ENCODE data around the gene CRTC1.

Gene CRTC1

DNA sequence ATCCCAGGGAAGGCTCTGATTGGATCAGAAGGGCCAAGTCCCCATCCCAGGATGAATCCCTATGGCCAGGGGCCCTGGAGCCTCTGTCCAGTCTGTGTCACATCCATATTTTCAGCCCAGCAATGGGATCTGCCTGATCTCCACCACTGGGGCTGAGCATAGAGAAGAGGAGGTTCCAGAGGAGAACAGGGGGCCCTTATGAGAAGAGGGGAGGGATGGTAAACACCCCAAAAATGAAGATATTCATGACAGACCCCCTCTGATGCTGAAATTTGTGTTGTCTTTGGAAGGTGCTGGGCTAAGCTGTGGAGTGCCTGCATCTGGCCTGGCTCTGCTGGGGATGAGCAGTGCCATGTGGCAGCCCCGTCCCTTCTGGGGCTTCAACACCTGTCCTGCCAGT lies 32.2 kb upstream of the CRTC1 start:
- H3K4me1 ChIP-seq (ENCODE audit: control insufficient read depth, insufficient read depth, low read length, poor library complexity, severe bottlenecking) = no peaks in the 10 kb centered on the region
- no peaks in the 10 kb centered on the region for H3K27me3 ChIP-seq (replicated peaks; ENCODE audit: control insufficient read depth, insufficient read depth, low read length, poor library complexity, severe bottlenecking)
- H3K27ac ChIP-seq (ENCODE audit: insufficient read depth, low read length, poor library complexity, severe bottlenecking) = no peak overlapping the region
- DNase-seq = no peak
- no peaks in the 10 kb centered on the region for H3K9me3 ChIP-seq (ENCODE audit: control insufficient read depth, low read length)
- no peak overlapping the region for H3K4me3 ChIP-seq (ENCODE audit: insufficient read depth, low read depth, low read length, poor library complexity, severe bottlenecking)
- no peaks in the 10 kb centered on the region for H3K36me3 ChIP-seq (ENCODE audit: control insufficient read depth, insufficient read depth, low read length)

DNA sequence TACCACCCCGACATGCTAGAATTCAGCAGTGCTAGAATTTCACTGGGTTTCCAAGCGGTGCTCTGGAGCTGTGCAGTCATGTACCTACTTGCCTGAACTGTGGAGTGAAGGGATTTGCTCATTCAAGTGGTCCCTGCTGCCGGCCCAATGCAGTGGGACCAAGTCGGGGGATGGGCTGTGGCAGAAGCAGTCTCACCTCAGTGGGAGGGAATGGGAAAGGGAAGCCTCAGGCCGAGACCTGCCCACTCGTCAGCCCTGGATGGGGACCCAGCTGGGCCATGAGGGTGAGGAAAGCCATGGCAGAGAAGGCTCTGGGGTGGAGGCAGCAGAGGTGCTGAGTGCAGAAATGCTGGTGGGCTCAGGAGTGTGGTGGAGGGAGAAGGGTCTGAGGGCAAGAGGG lies 31.7 kb upstream of the CRTC1 start:
- Histone ChIP-seq H3K4me1 (ENCODE audit: control insufficient read depth, insufficient read depth, low read length, poor library complexity, severe bottlenecking) (no peaks in the 10 kb centered on the region), H3K27me3 (replicated peaks; ENCODE audit: control insufficient read depth, insufficient read depth, low read length, poor library complexity, severe bottlenecking) (no peaks in the 10 kb centered on the region), H3K36me3 (ENCODE audit: control insufficient read depth, insufficient read depth, low read length) (no peaks in the 10 kb centered on the region), H3K4me3 (ENCODE audit: insufficient read depth, low read depth, low read length, poor library complexity, severe bottlenecking) (no peak overlapping the region), H3K27ac (ENCODE audit: insufficient read depth, low read length, poor library complexity, severe bottlenecking) (no peak overlapping the region), H3K9me3 (ENCODE audit: control insufficient read depth, low read length) (no peaks in the 10 kb centered on the region)
- no peak for DNase-seq

DNA sequence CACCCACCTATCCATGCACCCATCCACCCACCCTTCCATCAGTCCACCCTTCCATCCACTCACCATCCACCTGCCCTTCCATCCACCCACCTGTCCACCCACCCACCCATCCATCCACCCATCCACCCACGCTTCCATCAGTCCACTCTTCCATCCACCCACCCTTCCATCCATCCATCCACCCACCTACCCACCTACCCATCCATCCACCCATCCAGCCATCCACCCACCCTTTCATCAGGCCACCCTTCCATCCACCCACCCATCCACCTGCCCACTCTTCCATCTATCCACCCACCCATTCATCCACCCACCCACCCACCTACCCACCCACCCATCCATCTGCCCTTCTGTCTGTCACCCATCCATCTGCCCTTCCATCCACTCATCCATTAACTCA lies 29.6 kb upstream of the CRTC1 start:
- Histone ChIP-seq H3K27ac (ENCODE audit: insufficient read depth, low read length, poor library complexity, severe bottlenecking) (no peak overlapping the region), H3K4me1 (ENCODE audit: control insufficient read depth, insufficient read depth, low read length, poor library complexity, severe bottlenecking) (no peaks in the 10 kb centered on the region), H3K36me3 (ENCODE audit: control insufficient read depth, insufficient read depth, low read length) (no peaks in the 10 kb centered on the region), H3K27me3 (replicated peaks; ENCODE audit: control insufficient read depth, insufficient read depth, low read length, poor library complexity, severe bottlenecking) (no peaks in the 10 kb centered on the region), H3K9me3 (ENCODE audit: control insufficient read depth, low read length) (no peaks in the 10 kb centered on the region), H3K4me3 (ENCODE audit: insufficient read depth, low read depth, low read length, poor library complexity, severe bottlenecking) (no peak overlapping the region)
- DNase-seq = no peak

DNA sequence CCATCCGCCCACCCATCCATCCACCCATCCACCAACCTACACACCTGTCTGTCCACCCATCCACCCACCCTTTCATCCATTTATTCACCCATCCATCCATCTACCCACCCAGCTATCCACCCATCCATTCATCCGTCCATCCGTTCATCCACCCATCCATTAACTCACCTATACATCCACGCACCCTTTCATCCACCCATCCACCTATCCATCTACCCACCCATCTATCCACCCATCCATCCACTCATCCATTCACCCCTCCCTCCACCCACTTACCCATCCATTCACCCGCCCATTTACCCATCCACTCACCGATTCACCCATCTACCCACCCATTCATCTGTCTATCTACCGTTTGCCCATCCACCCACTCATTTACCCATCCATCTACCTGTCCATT lies 29.0 kb upstream of the CRTC1 start:
- Histone ChIP-seq H3K36me3 (ENCODE audit: control insufficient read depth, insufficient read depth, low read length) (no peaks in the 10 kb centered on the region), H3K27me3 (replicated peaks; ENCODE audit: control insufficient read depth, insufficient read depth, low read length, poor library complexity, severe bottlenecking) (no peaks in the 10 kb centered on the region), H3K27ac (ENCODE audit: insufficient read depth, low read length, poor library complexity, severe bottlenecking) (no peak overlapping the region), H3K4me3 (ENCODE audit: insufficient read depth, low read depth, low read length, poor library complexity, severe bottlenecking) (no peak overlapping the region), H3K9me3 (ENCODE audit: control insufficient read depth, low read length) (no peaks in the 10 kb centered on the region), H3K4me1 (ENCODE audit: control insufficient read depth, insufficient read depth, low read length, poor library complexity, severe bottlenecking) (no peaks in the 10 kb centered on the region)
- DNase-seq = no peak

DNA sequence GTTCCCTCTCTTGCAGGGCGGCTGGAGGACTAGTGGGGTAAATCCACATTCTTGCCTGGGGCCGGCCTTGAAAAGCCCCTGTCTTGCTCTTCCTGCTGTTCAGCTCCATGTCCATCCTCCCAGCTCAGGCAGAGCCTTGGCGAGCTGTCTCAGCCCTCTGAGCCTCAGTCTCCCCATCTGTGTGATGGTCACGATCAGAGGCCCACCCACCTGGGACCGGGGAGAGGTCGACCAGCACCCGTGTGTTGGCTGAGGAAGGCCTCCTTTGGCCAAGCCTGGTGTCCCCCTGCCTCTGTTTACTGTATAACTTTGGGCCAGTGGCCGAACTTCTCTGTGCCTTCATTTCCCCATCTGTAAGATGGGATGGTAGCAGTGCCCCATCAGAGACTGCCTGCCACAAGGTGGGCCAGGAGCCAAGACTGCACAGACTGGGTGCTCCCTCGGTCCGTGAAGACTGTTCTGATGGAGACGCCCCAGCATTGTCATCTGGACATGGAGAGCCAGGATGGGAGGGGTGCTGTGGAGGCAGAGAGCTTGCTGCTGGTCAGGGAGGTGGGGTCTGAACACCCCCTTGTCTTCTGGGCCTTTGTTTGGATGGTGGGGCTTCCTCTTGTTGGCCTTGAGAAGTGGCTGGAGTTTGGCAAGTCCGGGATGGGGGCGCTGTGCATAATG lies 28.2 kb upstream of the CRTC1 start:
- Histone ChIP-seq H3K4me3 (ENCODE audit: insufficient read depth, low read depth, low read length, poor library complexity, severe bottlenecking) (no peak overlapping the region), H3K9me3 (ENCODE audit: control insufficient read depth, low read length) (no peaks in the 10 kb centered on the region), H3K27me3 (replicated peaks; ENCODE audit: control insufficient read depth, insufficient read depth, low read length, poor library complexity, severe bottlenecking) (no peaks in the 10 kb centered on the region), H3K4me1 (ENCODE audit: control insufficient read depth, insufficient read depth, low read length, poor library complexity, severe bottlenecking) (no peaks in the 10 kb centered on the region), H3K36me3 (ENCODE audit: control insufficient read depth, insufficient read depth, low read length) (no peaks in the 10 kb centered on the region), H3K27ac (ENCODE audit: insufficient read depth, low read length, poor library complexity, severe bottlenecking) (no peak overlapping the region)
- no peak for DNase-seq

DNA sequence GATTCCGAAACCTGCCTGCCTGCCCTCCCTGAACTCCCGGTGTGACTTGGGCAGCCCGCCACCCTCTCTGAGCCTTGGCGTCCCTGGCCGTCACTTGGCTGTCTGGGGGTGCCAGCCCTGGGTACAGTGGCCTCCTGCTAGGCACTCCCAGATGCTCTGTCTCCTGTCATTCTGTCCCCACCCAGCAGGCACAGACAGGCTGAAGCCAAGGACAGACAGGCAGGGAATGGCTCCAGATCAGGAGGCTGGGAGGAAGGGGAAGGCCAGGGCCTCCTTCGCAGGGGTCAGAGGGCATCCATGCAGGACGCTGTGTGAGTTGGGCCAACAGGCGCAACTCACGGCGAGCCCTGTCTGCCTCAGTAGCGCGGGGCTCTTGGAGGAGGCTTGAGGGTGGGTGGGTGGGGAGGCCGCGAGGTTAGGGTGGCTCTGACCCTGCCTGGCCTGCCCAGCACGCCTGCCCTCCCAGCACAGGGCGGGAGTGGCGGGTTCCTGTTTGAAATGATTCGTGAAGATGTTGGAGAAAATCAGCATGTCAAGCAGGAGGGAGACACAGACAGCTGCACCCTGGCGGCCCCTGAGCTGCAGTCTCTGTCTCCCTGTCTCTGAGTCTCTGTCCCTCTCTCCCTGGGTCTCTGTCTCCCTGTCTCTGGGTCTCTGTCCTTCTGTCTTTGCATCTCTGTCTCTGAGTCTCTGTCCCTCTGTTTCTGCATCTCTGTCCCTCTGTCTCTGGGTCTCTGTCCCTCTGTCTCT lies 27.0 kb upstream of the CRTC1 start:
- Histone ChIP-seq H3K36me3 (ENCODE audit: control insufficient read depth, insufficient read depth, low read length) (peaks cover 1% of the 10 kb centered on the region), H3K4me3 (ENCODE audit: insufficient read depth, low read depth, low read length, poor library complexity, severe bottlenecking) (no peak overlapping the region), H3K9me3 (ENCODE audit: control insufficient read depth, low read length) (no peaks in the 10 kb centered on the region), H3K27ac (ENCODE audit: insufficient read depth, low read length, poor library complexity, severe bottlenecking) (no peak overlapping the region), H3K27me3 (replicated peaks; ENCODE audit: control insufficient read depth, insufficient read depth, low read length, poor library complexity, severe bottlenecking) (no peaks in the 10 kb centered on the region), H3K4me1 (ENCODE audit: control insufficient read depth, insufficient read depth, low read length, poor library complexity, severe bottlenecking) (no peaks in the 10 kb centered on the region)
- DNase-seq = no peak

DNA sequence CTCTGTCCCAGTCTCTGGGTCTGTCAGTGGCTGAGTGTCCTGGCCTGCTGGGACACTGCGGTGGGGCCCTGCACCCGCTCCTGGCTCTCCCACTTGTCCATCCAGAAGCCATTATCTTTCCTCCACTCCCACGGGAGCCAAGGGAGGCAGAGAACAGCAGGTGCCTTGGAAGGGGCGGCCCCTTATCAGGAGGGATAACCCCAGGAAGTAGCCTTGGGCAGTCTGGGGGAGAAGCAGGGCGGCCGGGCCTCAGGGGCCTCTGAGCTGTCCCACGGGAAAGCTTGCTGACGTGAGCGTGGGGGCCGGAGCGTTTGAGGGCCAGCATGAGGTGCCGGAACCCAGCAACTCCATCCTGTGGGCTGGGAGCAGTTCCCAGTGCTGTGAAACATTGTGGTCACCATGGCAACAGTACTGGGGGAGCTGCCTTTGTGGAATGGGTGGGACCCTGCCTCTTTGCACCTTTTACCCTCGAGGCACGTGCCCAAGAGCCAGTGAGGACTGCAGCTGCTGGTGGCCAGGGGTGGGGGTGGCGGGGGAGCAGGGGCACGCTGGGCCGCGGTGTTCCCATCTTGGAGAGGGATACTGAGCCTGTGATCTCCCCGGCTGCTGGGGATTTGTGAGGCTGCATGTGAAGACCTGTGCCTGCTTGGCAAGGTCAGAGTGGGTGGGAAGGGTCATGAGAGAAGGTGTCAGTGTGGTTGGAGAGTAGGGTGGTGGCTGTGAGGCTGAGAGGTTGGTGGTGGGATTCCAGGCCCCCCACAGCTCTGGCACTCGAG lies 25.7 kb upstream of the CRTC1 start:
- no peak for DNase-seq
- Histone ChIP-seq H3K27ac (ENCODE audit: insufficient read depth, low read length, poor library complexity, severe bottlenecking) (no peak overlapping the region), H3K4me3 (ENCODE audit: insufficient read depth, low read depth, low read length, poor library complexity, severe bottlenecking) (no peak overlapping the region), H3K36me3 (ENCODE audit: control insufficient read depth, insufficient read depth, low read length) (peaks cover 4% of the 10 kb centered on the region), H3K4me1 (ENCODE audit: control insufficient read depth, insufficient read depth, low read length, poor library complexity, severe bottlenecking) (no peaks in the 10 kb centered on the region), H3K9me3 (ENCODE audit: control insufficient read depth, low read length) (no peaks in the 10 kb centered on the region), H3K27me3 (replicated peaks; ENCODE audit: control insufficient read depth, insufficient read depth, low read length, poor library complexity, severe bottlenecking) (no peaks in the 10 kb centered on the region)

DNA sequence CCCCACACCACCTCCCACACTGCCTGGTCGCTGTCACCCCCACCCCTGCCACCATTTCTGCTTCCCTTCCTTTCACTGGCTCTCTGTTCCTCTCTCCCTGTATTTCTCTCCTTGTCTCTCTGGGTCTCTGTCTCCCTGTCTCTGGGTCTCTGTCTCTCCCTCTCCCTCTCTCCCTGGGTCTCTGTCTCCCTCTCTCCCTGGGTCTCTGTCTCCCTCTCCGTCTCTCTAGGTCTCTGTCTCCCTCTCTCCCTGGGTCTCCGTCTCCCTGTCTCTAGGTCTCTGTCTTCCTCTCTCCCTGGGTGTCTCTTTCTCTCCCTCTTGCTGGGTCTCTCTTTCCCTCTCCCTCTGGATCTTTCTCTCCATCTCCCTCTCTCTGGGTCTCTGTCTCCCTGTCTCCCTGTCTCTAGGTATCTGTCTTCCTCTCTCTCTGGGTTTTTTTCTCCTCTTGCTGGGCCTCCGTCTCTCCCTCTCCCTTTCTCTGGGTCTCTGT lies 25.1 kb upstream of the CRTC1 start:
- no peak for DNase-seq
- no peak overlapping the region for H3K4me3 ChIP-seq (ENCODE audit: insufficient read depth, low read depth, low read length, poor library complexity, severe bottlenecking)
- no peak overlapping the region for H3K27ac ChIP-seq (ENCODE audit: insufficient read depth, low read length, poor library complexity, severe bottlenecking)
- peaks cover 4% of the 10 kb centered on the region for H3K36me3 ChIP-seq (ENCODE audit: control insufficient read depth, insufficient read depth, low read length)
- H3K27me3 ChIP-seq (replicated peaks; ENCODE audit: control insufficient read depth, insufficient read depth, low read length, poor library complexity, severe bottlenecking) = no peaks in the 10 kb centered on the region
- no peaks in the 10 kb centered on the region for H3K4me1 ChIP-seq (ENCODE audit: control insufficient read depth, insufficient read depth, low read length, poor library complexity, severe bottlenecking)
- H3K9me3 ChIP-seq (ENCODE audit: control insufficient read depth, low read length) = no peaks in the 10 kb centered on the region

DNA sequence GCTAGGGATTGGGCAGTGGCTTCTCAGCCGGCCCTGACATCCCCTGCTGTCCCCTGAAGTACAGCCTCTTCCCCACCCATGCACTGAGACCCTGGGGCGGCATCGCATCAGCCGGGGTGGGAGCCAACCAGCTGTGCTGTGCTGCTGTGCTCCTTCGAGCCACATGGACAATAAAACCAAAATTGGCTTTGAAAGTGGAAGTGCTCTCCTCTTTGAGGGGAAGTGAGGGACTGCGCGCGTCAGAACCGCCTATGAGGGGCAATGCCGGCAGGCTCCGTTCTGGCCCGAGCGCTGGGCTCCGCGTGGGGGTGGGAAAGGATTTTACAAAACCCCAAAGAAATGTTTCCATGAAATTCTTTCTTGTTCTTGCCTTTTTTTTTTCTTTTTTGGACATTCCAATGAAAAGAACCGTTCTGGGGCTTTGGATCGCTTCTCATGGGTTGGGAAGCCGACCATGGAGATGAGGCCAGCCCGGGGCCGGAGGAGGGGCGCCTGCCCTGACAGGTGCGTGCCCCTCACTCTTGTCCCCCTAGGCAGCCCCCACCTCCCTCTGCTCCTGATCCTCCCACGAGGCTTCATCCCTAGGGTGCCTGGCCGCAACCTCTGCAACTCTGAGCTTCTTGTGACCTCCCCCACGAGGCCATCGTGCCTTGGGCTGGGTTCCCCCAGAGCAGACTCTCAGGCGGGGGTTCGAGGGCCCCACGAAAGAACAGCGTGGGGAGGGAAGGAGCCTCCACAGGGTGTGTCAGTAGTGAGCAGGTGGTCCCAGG lies 24.0 kb upstream of the CRTC1 start:
- Histone ChIP-seq H3K9me3 (ENCODE audit: control insufficient read depth, low read length) (no peaks in the 10 kb centered on the region), H3K4me1 (ENCODE audit: control insufficient read depth, insufficient read depth, low read length, poor library complexity, severe bottlenecking) (peaks cover 7% of the 10 kb centered on the region), H3K36me3 (ENCODE audit: control insufficient read depth, insufficient read depth, low read length) (peaks cover 4% of the 10 kb centered on the region), H3K4me3 (ENCODE audit: insufficient read depth, low read depth, low read length, poor library complexity, severe bottlenecking) (no peak overlapping the region), H3K27ac (ENCODE audit: insufficient read depth, low read length, poor library complexity, severe bottlenecking) (no peak overlapping the region), H3K27me3 (replicated peaks; ENCODE audit: control insufficient read depth, insufficient read depth, low read length, poor library complexity, severe bottlenecking) (no peaks in the 10 kb centered on the region)
- no peak for DNase-seq

Measured in effector memory CD4-positive, alpha-beta T cell (primary cell).